Esophagus squamous epithelium (tissue), 4 donors: ENCODE measurements around the gene CFAP65.

Source experiments
- CTCF ChIP-seq, 6 experiments: fragments of 450-650 bp in 4 of 6; fragments of 200-600 bp in 2 of 6; sonication (generic) in 2 of 6; IDR thresholded peaks; one replicate each; pipeline ENCODE4 v1.5.1; 2016 to 2019; ENCODE audit warnings: antibody characterized with exemption in 6 of 6, mild to moderate bottlenecking in 4 of 6, moderate library complexity in 4 of 6
- POLR2A ChIP-seq, 4 donors: fragments of 450-650 bp; IDR thresholded peaks; one replicate each; pipeline ENCODE4 v1.6.1; 2017; ENCODE audit warnings: antibody characterized with exemption in 4 of 4, mild to moderate bottlenecking in 4 of 4, moderate library complexity in 3 of 4

- TF ChIP-seq POLR2A (IDR thresholded peaks at IDR 0.05): no peak
- TF ChIP-seq CTCF (IDR thresholded peaks at IDR 0.05): no peak
These were observed 30.4 kb downstream of the CFAP65 start for GRCh38 chr2:219010873-219011272.
